8988T (cell line): ENCODE results near the gene ESYT2.

Experiments used
- DNase-seq: peaks from one replicate; pipeline ENCODE4 v3.0.0; 2011

Gene ESYT2

GRCh38 chr7:158760445-158760764 lies 68.9 kb downstream of the ESYT2 start:
- DNase-seq: no peak

DNA sequence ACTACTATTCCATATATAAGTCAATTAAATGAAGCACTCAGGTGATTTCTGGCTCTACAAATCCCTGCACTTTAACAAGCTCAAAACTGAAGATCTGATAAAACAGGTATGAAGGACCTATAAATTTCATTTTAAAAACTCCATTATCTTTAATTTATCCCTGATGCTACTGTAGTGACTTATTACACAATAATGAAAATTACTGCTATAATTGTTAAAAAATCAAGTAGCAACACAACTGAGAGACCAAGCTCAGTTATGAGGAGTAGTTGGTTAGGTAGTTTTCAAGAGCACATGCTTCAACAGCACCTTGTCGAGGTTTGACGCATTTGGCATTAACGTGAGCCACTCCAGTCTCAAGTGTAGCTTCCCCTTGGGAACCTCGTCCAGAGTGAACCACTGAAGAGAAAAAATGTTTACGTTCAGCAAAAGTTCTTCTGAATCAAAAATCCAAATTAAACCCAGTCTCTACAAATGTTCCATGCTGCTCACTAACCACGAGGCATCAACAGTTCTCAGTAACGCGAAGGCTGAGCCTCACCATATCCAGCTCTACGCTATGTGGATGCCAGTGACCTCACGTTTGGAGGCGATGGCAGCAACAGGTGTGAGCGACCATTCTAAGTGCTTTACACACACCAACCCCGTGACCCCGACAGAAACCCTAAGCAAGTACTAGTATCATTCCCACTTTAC lies 69.4 kb downstream of the ESYT2 start:
- no peak for DNase-seq

- no peak for DNase-seq
Observed at GRCh38 chr7:158759245-158759614, 70.1 kb downstream of the ESYT2 start.

DNA sequence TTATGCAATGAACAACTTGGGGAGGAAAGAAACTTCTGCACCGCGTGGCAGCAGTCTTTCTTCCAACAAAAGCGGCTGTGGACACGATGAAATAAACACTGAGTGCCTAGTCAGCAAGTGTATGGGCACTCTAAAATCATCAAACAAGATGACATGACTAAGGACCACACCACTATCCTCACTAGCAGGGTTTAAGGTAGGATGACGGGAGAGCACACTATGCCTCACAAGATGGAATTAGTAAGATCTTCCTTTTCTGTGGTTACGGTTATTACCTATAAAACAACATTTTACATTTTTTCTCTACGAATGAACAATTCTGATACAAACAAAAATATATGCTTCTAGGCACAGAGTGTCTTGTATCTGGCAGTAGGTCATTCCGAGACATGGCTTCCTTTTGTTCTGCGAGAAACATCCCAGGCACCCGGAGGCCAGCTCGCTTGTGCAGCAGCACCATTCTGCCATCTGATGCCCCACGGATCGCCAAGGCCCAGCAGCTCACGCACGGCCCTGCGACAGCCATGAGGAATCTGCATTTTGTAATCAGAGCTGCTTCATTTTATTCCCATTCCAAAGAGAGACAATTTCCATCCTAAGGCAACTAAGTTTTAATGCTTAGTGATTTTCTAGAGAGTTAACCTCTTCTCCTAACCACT lies 70.6 kb downstream of the ESYT2 start:
- no peak for DNase-seq

- DNase-seq: no peak
Observed at GRCh38 chr7:158757404-158757989, 71.8 kb downstream of the ESYT2 start.

GRCh38 chr7:158754746-158755444 lies 74.4 kb downstream of the ESYT2 start:
- no peak for DNase-seq

- DNase-seq: no peak
Observed at GRCh38 chr7:158753900-158754299, 75.4 kb downstream of the ESYT2 start.

DNA sequence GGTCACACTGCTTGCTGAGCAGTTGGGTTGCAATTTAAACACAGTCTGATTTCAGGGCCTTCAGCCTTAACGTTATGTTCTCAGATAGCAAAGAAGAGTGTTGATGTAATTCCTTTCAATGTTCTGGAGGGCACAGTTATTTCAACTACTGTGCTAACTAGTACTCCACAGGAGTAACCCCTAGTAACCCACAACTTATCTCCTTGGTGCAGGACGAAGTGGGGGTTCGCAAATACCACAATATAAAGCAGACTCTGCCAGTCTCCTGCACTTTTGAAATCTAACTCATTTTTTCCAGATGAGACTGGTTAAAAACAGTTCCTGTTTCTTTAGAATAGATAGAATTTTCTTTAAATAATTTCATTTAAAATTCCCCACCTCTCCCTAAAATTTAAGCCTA lies 77.6 kb downstream of the ESYT2 start:
- DNase-seq: no peak

DNA sequence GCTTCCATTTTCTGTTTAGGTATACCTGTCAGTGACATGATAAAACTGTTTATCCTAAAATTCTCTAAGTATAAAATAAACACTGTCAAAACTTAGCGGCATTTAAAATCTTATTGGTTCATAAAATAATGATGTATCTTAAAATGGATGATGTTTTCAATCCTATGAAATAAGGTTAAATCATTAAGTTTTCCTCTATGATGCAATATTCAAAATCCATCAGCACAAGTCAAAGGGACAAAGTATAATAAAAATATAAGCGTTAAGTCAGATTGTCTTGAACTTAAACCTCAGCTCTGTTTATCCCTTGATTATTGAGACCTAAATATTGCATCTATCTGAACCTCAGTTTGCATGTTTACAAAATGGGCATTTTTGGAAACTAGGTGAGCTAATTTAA lies 78.1 kb downstream of the ESYT2 start:
- DNase-seq: no peak

DNA sequence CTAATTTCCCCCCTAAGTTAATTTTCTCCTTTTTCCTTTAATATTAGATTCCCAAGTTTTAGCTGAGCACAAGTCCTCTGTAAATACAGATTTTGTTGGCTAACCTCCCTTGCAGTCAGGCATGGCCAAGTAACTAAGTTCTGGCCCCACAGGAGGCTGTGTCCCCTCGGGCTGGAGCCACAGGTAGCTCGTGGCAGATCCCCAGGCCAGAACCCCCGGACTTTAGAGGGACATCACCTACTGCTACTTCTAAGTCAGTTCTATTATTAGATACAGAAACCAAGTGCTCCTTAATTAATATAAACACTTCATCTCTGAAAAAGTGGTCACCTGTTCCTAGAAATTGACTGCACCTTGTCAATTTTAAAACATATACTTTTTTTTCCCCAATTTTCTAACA lies 78.6 kb downstream of the ESYT2 start:
- no peak for DNase-seq

GRCh38 chr7:158749396-158749795 lies 79.9 kb downstream of the ESYT2 start:
- DNase-seq: no peak

DNA sequence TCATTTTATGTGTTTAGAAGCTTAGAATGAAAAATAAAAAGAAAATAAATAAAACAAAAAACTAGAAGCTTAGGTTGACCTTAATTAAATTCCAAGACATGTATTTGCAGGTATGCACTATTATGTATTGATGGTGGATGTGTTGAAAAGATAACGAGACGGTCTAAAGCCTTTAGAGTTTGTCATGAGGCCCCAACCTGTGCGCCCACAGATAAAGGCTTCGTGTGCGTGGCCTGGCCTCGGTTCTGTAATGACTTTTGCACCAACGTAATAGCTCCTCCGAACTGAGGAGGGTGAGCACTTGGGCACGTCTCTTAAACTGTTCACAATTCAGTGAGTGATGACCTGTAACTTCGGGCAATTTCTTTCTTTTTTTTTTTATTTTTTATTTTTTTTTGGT lies 81.0 kb downstream of the ESYT2 start:
- no peak for DNase-seq

GRCh38 chr7:158747408-158747807 lies 81.9 kb downstream of the ESYT2 start:
- DNase-seq: no peak

DNA sequence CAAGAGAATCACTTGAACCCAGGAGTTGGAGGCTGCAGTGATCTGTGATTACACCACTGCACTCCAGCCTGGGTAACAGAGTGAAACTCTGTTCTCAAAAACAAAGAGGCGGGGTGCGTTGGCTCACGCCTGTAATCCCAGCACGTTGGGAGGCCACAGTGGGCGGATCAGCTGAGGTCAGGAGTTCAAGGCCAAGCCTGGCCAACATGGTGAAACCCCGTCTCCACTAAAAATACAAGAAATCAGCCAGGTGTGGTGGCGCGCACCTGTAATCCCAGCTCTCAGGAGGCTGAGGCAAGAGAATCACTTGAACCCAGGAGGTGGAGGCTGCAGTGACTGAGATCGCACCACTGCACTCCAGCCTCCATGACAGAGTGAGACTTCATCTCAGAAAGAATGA lies 82.4 kb downstream of the ESYT2 start:
- no peak for DNase-seq

DNA sequence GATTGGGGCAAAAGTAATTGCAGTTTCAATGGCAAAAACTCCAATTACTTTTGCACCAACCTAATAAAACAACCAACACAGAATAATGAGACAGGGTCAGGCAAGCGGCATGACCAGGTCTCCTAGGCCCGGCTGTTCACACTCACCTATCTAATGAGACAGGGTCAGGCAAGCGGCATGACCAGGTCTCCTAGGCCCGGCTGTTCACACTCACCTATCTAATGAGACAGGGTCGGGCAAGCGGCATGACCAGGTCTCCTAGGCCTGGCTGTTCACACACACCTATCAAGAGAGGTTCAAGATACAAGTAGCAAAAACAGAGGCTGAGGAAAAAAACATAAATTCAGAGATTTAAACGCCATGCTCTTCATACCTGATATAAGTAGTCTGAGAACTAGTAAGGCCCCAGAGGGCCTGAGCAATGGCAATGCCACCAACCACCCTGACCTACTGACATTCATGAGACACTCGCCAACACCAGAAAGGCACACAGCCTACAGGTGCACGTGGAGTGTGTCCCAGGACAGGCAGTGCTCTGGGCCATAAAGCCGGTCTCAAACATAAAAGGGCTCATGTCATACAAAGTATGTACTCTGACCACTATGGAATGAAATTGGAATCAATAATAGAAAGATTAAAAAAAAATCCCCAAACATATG lies 84.1 kb downstream of the ESYT2 start:
- no peak for DNase-seq

DNA sequence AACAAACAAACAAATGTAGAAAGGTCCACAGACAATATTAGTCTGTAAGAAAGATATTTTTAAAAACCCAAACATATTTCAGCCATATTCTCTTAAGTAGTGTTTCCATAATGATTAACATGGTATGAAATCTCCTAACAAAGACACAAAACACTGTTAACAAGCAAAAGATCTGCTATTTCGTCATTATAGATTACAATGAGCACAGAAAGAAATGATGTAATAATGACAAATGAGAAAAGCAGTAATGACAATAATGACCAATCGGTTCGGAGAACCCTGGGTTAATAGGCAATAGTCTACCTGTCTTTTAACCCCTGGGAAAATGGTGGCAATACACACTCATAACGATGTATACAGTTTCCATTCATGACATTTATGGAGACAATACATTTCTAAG lies 85.2 kb downstream of the ESYT2 start:
- no peak for DNase-seq

GRCh38 chr7:158743219-158743618 lies 86.1 kb downstream of the ESYT2 start:
- DNase-seq: no peak

GRCh38 chr7:158742065-158742821 lies 87.1 kb downstream of the ESYT2 start:
- DNase-seq: no peak

- DNase-seq: no peak
Observed at GRCh38 chr7:158741294-158741666, 88.0 kb downstream of the ESYT2 start.

DNA sequence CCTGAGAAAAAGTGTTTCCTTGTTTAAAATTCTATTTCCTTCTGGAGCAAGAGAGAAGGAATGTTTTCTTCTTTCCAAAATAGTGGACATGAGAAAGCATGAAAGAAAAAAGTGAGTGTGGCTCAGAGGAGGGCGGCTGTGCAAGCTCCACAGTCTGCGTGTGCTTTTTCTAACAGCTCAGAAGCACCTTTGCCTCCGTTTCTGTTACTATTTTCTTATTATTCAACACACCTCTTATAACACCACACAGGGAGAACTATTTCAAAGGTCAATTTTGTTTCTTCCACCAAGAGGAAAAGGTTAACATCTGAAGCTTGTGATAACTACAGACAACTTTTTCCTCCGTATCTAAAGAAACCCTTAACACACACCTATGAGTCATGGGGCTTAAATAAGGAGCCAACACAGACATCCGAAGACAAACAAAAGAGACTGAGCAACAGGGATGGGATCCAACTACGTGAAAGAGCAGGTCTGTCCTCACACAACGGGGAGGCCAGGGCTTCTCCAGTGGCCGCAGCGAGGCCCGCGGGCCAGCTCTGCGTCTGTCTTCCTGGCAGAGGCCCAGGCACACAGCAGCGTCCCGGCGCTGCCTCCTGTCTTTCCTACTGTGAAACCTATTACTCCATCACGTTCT lies 88.5 kb downstream of the ESYT2 start:
- DNase-seq: no peak

GRCh38 chr7:158740013-158740656 lies 89.2 kb downstream of the ESYT2 start:
- DNase-seq: no peak

GRCh38 chr7:158738841-158739240 lies 90.5 kb downstream of the ESYT2 start:
- DNase-seq: no peak
